GM21576 (cell line): Measurements from ENCODE around the gene MYOZ3.

Experiments
- ATAC-seq: cut with Tn5 transposase; IDR thresholded peaks from one replicate; pipeline ENCODE4 v1.9.1; 2021; ENCODE audit warnings: mild to moderate bottlenecking, moderate library complexity; ENCODE audit not compliant: unreplicated experiment

Gene MYOZ3, protein sequence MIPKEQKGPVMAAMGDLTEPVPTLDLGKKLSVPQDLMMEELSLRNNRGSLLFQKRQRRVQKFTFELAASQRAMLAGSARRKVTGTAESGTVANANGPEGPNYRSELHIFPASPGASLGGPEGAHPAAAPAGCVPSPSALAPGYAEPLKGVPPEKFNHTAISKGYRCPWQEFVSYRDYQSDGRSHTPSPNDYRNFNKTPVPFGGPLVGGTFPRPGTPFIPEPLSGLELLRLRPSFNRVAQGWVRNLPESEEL

DNA sequence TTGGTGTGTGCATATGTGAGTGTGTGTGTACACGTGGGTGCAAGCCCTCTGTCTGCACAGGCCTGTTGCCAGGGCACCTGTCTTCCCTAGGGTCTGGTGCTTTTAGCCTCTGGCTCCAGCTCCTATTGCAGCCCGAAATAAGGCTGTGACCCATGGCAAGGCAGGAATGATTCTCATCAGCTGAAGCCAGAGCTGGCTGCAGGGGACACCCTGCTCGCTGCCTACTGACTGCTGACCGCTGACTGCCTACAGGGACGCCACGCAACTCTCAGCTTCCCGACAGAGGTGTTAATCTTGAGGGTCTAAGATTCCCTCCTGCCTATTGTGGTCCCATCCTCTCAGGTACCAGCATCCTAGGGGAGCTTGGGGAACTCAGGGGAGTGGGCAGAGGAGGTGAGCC, at the start of gene MYOZ3:
Gene MYOZ3 (plus strand): TSS at position 166 of the 400 bp plus-strand sequence. CDS start 1,691 bp downstream, outside the sequence.
- no peak for ATAC-seq

- ATAC-seq = no peak
These were observed 48.6 kb upstream of the MYOZ3 start for GRCh38 chr5:150612405-150612804.

GRCh38 chr5:150612905-150613670, 48.0 kb upstream of the MYOZ3 start:
- ATAC-seq = no peak

GRCh38 chr5:150613991-150614660, 46.9 kb upstream of the MYOZ3 start:
- ATAC-seq = no peak

DNA sequence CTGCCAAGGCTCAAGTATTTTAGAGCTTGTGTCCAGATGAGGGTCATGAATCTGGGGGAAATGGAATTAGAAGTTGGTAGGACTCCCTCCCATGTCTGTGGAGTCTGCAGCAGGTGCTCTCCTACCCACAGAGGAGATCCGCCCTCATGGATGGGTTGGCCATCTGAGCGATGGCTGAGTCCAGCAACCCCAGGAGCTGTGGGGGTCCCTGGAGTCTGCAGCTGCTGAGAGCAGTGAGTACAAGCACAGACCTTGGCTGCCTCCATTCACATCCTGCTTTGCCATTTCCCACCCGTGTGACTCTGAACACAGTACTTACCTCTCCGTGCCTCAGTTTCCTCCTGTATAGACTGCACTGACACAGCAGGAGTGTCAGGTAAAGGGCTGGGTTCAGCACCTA, 46.4 kb upstream of the MYOZ3 start:
- ATAC-seq = no peak

DNA sequence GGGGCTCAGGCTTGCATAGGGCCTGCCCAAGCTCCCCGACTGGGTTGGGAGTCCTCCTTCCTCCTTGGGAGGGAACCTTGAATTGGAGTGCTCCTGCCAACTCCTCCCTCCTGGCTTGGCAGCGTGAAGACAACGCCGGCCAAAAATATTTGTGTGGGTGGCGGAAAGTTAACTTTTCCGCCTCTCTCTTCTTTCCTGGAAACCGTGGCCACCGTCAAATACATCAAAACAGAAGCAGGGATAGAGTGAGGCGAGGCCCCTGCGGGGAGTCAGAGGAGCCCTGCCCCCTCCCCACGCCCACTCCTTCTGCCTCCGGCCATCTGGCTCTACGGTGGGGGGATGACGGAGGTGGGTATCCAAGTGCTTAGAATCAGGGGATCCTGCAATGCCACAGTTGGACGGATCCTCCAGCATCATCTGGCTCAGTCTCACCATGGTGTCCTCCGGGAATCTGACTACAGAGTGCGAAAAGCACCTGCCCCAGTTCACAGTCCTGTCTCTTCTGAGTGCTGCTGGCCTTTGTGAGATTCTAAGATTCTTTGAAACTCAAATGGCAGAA, 45.8 kb upstream of the MYOZ3 start:
- no peak for ATAC-seq

GRCh38 chr5:150616024-150616470, 45.0 kb upstream of the MYOZ3 start:
- ATAC-seq = no peak

GRCh38 chr5:150616506-150616905, 44.5 kb upstream of the MYOZ3 start:
- no peak for ATAC-seq

GRCh38 chr5:150618163-150618562, 42.9 kb upstream of the MYOZ3 start:
- no peak for ATAC-seq

DNA sequence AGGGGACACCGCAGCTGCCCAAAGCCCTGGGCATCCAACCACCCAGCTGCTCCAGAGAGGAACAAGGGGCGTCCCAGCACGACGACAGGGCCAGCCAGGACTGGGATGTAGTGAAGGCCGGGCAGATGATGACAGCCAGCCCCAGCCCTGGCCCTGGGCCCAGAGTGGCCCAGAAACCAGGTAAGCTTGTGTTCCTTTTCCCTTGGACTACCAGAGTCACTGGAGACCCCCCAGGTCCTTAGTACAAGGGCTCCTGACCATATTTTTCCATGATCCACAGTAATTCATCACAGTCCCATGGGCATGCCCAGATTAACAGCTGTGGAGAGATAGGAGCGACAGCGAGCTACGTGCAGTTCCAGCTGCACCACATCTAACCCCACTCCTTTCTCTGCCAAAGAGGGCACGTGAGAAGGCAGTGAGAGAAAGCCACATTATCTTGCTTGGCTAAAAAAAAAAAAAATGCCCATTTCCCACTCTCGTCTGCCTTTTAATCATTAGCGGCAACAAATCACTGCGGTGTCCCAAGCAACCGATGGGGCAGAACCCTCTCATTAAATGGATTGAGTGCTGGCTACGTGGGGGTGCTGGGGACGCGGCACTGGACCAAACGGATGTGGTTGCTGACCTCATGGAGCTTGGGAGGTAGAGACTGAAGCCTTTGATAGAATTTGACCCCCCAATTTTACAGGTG, 42.3 kb upstream of the MYOZ3 start:
- no peak for ATAC-seq

DNA sequence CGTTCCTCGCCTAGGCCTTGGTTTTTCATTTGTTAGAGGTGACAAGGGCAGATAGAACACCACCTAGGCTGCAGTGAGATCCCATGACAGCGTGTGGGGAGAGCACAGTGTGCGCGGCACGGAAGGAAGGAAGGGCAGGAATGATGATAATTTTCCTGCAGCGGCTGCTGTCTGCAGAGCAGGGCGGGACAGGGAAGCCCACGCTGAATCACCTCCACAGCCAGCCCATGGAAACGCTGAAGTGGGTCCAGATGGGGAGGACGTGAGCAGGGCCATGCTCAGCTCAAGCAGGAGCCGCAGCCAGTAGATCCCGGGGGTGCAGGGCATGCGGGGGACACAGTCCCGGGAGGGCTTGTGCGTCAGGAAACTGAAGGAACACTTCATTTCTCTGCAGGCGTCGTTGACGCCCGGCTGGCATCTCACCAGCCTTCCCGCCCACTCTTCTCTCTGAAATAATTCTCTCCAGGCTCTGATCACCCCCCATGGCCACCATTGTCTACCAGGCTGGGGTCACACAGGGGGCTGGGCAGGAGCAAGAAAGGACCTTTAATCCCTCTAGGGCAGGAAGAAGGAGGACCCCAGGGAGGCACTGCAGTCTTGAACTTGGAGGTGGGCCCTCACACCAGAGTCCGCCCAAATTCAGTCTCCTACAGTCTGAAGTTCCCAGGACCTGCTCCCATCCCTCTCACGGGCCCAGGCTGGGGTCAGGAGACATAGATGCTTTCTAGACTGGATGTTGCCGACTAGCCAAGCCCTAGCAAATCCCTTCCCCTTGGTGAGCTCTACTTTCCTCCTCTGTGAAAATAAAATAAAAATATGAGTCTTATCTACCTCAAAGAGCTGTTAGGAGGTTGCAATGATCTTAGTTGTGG, 41.5 kb upstream of the MYOZ3 start:
- no peak for ATAC-seq

GRCh38 chr5:150621301-150621700, 39.8 kb upstream of the MYOZ3 start:
- no peak for ATAC-seq

GRCh38 chr5:150622157-150622556, 38.9 kb upstream of the MYOZ3 start:
- no peak for ATAC-seq

DNA sequence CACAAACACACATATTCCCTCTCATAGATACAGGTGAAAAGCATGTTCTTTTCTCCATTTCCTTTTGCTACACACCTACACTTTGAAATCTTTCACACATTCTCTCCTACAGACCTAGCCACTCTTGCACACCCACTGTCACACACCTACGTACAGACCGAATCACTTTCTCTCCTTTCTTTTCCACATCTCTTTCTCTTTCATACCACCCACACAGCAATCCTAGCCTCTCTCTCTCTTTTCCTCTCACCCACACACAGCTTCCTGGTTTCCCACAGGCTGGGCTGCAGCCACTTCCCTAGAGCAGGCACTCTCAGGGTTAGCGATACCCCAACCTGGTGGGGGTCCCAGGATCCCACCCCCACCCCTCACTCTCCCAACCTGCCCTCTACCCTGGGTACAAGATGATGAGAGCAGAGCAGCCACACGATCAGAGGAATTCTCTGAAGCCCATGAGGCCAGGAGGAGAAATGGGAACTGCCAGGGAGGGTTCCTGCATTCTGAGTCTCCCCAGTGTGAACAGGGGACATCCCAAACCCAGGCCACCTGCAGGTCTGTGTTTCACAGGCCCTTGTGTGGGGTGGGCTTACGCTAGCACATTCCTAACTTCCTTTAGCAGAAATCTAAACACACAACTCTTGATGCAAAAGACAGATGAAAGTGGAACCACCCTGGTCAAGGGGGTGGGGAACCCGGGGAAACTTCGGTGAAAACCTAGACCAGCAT, 37.7 kb upstream of the MYOZ3 start:
- no peak for ATAC-seq

GRCh38 chr5:150623878-150624216, 37.2 kb upstream of the MYOZ3 start:
- no peak for ATAC-seq

- ATAC-seq = peak; percentile 28
These were observed 36.5 kb upstream of the MYOZ3 start for GRCh38 chr5:150624334-150625163.

GRCh38 chr5:150625164-150625535, 35.9 kb upstream of the MYOZ3 start:
- ATAC-seq = no peak
